EH (cell line): ENCODE results near the gene COL18A1.
A peak's percentile ranks its signal among the peaks of the same experiment; 100 is the strongest.
"Not testable (repeated sequence)": the region's sequence is repeated elsewhere in the genome, so short reads cannot be mapped to it uniquely, and the experiment has no call there.

Experiments used
- DNase-seq: peaks from one replicate; pipeline ENCODE4 v3.0.0-alpha.2; 2015; ENCODE audit warnings: low read depth

Gene COL18A1

DNA sequence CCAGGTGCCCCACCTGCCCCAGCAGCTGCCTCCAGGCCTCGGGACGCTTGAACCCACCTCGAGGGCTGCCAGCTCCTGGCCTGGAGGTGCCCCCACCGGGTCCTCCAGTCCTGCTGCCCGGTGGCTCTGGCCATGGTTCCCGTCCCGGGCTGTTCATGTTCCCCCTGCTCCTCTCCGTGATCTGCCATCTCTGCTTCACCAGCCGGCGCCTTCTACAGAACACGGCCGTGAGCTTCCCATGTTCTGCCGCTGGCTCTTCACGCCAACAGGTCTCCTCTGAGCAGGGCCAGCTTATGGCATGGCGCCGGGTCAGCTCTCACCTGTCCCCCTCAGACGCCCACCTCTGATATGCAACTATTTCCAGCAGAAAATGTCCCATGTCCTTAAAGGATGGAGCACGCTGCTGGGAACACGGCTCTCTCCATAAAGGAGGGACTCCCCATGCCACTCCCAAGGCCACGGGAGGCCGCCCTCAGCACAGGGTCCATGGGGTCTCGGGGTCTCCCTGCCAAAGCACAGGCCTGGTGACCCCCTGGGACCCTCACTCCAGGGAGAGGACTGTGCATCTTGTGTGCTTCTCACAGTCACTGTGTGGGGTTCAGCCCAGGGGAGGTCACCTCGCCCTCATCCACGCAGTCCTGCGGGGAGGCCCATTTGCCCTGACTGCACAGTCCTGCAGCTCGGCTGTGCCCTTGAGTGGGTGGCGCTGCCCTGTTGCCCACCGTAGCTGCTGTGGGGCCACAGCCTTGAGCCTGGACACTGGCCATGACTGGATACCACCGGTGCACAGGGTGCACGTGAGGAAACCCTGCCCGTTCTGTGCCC lies 36.7 kb downstream of the COL18A1 start:
- DNase-seq = no peak

DNA sequence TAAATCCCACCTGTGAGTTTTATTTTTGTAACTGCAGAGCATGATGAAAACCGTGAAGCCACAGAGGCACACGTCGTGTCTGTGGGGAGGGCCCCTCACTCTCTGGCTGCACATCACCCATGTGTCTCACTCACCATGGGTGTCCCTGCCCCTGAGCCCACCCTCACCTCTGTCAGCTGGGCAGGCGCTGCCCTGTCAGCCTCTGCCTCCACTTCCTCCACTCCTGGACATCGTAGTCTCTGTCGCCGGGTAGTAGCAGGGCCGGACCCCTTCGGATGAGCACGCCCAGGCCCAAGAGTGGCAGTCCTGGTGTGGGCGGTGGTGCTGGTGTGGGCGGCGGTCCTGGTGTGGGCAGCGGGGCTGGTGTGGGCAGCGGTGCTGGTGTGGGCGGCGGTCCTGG lies 37.3 kb downstream of the COL18A1 start:
- no peak for DNase-seq

DNA sequence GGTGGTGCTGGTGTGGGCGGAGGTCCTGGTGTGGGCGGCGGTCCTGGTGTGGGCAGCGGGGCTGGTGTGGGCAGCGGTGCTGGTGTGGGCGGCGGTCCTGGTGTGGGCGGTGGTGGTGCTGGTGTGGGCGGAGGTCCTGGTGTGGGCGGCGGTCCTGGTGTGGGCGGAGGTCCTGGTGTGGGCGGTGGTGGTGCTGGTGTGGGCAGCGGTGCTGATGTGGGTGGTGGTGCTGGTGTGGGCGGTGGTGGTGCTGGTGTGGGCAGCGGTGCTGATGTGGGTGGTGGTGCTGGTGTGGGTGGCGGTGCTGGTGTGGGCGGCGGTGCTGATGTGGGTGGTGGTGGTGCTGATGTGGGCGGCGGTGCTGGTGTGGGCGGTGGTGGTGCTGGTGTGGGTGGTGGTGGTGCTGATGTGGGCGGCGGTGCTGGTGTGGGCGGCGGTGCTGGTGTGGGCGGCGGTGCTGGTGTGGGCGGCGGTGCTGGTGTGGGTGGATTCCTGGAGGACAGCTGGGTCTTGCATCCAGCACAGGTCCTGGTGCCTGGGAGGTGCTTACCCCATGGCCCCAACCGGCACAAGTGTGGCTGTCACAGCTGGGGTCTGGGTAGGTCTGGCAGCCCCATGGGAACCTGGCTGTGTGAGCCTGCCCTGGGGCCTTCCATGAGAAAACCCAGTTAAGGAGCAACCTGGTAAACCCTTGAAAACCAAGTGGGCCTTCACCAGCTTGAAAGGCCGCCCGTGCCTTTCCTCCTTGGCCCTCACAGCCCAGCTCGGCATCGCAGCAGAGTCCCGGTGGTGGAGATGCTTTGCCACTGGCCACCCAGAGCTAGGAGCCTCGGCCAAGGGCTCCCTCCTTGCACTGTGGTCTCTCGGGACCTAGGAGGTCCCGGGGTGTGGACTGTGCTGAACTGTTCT lies 38.0 kb downstream of the COL18A1 start:
- DNase-seq = not testable (repeated sequence)

DNA sequence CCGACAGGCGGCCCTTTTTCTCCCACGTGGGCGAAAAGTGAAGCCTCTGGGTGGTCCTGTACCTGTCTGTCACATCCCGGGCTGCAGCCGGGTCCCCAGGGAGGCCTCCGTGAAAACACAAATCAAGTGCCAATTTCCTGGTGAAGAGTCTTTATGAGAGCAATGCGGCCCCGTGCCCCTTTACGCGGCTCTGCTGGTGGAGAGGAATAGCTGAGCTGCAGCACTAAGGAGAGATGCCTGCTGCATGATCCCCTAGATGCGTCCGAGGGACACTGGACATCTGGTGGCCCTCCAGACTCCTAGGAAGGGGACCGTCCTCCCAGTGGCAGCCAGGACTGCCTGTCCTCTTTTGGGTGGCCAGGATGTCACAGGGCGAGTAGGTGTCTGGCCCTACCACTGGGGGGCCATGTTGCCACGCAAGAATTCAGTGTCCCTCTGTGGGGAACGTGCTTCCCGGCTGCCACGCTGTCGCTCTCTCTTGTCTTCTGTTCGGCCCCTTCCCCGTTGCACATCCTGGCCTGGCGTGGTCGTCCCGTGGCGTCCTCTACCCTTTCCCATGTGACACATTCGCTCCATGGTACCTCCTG lies 38.7 kb downstream of the COL18A1 start:
- no peak for DNase-seq

DNA sequence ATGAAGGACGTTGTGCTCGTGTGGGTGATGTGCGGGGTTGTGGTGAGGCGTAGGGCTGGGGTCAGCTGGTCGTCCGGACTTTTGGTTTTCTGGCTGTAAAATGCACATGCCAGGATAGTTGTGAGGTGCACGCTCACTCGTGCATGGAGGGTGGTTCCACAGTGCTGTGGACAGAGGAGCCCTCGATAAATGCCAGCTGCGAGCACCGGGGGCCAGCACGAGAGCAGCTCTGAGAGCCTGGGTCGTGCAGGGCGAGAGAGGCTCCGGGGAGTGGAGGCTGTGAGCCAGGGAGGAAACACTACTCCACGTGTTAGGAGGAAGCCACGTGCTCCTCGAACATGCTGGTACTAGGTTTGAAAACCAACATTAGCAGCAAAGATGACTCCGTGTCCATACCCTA lies 39.4 kb downstream of the COL18A1 start:
- no peak for DNase-seq

DNA sequence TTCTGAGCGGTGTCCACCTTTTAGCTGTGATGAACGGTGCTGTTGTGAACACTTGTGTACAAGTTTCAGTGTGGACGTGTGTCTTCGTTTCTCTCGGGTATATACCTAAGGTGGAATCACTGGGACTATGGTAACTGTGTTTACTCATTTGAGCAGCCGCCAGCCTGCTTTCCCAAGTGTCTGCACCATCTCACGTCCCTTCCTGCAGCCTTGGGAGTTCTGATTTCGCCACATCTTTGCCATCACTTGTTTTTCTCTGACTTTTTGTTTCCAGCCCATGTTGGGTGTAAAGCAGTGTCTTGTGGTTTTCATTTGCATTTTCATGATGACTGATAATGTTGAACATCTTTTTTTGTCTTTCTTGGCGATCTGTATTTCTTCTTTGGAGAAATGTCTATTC lies 40.4 kb downstream of the COL18A1 start:
- DNase-seq = no peak

DNA sequence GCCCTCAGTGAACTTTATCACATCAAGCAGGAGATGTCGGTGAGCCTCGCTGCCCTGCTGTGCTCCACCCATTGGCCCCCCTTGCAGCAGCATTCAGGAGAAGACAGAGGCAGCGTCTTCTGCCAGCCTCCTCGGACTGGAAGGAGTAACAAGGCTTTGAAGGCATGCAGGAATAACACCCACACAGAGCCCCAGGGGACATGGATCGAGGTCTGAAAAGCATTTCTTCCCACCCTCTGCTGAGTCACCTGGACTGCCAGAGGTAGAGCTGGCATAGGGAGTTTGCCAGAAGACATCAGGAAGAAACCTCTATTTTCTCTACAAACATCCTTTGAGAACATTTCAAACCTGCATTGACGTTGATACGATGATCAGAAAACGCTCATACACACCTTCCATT lies 42.9 kb downstream of the COL18A1 start:
- DNase-seq = peak; percentile 54

DNA sequence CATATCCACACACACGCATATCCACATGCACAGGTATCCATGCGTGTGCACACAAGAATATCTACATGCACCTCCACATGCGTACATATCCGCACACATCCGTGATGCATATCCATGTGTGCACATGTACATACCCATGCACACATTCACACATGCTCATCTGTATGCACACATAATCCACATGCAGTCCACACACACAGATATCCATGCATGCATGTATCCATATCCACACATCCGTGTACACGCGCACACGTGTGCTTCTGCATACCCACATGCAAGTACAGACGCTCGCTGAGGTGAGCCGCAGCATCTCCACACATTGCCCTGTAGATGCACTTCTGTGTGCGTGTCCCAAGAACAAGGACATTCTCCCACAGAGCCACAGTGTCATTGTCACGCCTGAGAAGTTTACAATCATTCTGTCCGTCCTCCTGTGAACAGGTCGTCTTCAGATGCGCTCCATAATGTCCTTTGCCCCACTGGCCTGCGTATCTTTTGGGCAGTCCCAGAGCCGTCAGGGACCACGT lies 43.4 kb downstream of the COL18A1 start:
- DNase-seq = no peak

DNA sequence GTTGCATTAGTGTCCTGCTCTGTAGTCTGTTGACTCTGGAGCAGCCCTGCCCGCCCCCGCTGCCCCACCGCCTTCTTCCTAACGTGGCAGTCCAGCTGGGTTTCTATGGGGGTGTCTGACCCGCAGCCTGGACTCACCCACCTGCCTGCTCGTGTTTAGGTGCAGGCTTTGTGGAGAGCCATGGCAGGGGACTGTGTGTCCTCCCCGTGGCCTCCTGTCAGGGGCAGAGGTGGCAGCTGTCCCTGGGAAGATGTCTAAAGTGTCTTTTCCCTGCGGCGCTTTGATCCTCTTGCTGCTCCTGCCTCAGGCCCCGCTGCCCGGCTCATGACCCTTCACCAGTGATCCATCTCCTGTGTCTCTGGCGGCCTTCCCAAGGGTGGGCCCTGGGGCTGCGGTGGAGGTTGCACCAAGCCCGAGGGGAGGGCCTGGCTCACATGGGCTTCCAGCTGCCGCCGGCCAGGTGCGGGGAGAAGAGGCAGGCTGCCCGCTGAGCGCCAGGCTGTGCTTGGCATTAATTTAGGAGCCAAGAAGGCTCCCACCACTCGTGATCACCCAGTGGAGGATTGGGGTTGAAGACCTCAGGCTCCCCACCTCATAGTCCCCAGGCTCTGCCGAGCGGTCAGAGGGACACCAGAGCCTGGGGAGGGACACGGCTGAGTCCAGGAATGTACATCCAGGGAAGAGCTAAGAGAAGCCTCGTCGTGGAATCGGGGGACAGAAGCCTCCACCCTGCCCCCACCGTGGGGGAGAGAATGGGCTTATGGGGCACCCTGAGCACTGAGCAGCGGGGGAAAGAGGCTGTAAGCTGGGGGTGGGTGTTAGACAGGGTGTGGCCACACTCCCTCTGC lies 44.1 kb downstream of the COL18A1 start:
- no peak for DNase-seq

DNA sequence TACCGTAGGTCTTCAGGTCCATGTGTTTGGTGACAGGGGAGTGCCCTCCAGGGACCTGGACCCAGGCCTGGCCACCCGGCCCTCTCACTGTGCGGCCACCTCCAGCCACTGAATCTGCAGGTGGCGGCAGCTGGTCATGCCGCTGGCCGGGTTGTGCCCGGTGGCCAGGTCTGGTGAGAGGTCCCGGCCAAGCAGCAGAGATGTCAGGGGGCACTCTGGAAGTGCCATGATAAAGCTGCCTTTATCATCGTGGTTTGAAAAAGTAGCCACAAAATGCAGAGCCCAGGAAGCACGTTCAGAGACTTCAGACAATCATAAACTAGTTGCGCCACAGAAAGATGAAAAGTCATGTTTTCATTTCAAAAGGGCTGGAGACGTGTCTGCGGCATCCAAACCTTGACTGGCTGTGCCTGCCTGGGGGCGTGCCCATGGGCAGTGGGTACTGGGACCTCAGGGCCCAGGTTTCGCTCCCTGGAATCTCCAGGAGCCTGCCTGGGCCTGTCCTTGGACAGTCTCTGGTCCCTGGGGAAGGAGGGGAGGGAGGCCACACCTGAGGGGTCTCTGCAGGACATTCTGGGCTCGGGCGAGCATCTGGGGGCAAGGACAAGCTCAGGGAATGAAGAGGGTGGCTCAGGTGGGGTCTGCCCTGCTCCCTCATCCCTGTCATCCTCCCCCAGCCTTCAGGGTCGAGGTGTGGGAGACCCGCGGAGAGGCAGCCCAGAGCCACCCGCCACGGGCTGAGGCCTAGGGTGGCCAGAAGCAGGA lies 44.9 kb downstream of the COL18A1 start:
- DNase-seq = no peak

DNA sequence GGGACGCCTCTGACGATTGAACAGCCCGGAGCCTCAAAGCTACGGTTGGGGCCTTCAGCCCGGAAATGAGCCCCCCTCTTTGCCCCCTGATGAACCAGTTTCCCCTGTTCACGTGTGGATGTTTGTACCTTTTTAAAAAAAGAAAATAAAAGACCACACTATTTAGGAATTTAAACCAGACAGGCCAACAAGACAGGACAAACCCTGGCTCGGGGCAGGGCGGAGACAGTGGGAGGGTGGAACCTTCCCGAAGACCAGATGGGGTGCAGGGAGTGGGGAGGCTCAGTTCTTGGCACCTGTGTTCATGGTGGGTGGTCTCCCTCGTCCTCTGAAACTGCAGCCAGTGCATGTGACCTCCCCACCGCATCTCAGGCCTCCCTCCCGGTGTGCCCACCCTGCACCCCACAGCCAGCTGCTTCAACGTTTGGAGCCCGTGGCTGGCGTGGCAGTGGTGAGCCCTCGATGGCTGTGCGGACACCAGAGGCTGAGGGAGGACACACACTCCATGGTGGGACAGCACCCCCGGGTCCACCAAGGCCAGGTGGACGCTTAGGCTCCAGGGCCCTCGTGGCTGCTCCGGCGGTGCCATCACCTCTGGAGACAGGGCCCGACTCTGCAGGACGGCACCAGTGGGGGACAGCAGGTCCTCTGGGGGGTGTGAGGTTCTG lies 45.6 kb downstream of the COL18A1 start:
- no peak for DNase-seq

DNA sequence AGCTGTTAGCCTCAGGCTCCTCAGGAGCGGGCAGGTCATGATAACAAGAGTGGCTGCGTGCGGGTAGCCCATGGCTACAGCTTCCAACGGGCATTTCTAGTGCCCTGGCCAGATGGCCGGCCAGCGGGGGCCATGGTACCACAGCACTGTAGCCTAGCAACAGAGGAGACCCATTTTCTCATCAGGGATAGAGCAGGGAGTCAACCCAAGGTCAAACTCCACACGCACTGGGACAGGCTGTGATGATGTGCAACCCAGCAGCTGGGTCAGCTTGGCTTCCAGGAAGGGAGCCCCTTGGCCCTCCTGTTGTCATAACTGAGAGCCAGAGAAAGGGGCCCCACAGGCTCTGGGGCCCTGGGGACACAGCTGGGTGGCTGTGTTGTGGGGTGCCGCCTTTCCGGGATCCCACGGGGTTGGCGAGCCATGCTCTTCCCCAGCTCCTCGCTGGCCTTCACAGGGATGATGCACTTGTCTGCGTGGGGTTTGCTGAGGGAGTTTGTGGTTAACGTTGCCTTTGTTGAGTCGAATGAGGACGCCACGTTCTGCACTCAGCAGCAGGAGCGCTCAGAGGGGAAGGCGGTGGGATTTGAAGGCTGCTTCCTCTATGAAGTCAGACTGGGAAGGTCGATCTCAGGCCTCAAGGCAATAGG lies 46.3 kb downstream of the COL18A1 start:
- no peak for DNase-seq

DNA sequence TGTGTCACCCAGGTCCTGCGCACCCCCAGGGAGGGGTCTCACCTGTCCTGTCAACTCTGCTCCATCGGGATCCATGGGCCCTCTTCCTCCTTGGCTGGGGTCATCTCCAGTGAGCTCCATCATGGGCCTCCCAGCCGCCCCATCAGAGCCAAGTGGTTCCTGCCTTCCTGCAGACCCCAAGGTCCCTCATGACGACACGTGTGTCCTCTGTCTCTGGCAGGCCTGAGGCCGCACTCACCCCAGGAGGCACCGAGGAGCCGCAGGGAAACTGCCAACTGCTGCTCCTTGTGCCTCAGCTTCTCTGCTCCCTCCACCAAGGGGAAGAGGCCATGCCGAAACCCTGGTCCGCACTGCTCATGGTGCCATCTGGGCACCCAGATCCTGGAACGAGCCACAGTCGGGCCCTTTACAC lies 46.8 kb downstream of the COL18A1 start:
- DNase-seq = no peak

DNA sequence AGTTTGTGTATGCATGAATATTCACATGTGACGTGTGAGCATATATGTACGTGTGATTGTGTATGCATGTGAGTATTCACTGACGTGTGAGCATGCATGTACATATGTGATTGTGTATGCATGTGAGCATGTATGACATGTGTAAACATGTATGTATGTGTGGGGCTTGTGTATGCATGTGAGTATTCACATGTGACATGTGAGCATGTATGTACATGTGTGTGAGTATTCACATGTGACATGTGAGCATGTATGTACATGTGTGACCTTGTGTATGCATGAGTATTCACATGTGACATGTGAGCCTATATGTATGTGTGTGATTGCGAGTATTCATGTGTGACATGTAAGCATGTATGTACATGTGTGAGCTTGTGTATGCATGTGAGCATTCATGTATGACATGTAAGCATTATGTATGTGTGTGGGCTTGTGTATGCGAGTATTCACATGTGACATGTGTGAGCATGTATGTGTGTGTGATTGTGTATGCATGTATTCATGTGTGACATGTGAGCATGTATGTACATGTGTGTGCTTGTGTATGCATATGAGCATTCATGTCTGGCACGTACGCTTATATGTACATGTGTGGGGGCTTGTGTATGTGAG lies 47.8 kb downstream of the COL18A1 start:
- DNase-seq = no peak

DNA sequence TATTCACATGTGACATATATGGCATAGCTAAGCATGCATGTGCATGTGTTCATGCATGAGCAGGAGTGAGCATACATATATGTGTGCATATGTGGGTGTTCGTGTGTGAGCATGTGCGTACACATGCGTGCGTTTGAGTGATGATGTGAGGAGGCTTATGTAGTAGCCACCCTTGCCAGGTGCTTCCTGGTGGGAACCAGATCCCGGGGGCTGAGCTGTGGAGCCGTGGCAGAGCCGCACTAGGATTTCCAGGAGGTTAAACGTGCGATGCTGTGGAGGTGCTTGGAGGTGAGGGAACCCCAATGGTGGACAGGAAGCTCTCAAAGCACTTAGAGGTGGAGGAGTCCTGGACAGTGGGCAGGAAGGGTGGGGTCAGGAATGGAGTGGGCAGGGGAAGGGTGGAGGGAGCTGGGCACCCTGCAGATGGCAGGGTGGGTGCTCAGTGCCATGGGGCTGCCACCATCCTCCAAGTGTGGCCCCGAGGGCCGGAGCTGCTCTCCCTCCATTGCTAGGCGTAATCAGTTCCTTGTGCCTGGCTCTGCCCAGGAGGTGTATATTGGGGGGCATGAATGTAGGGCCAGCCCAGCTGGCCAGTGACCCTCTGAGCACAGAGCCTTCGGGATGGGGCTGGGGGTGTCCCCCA lies 48.5 kb downstream of the COL18A1 start:
- DNase-seq = no peak

DNA sequence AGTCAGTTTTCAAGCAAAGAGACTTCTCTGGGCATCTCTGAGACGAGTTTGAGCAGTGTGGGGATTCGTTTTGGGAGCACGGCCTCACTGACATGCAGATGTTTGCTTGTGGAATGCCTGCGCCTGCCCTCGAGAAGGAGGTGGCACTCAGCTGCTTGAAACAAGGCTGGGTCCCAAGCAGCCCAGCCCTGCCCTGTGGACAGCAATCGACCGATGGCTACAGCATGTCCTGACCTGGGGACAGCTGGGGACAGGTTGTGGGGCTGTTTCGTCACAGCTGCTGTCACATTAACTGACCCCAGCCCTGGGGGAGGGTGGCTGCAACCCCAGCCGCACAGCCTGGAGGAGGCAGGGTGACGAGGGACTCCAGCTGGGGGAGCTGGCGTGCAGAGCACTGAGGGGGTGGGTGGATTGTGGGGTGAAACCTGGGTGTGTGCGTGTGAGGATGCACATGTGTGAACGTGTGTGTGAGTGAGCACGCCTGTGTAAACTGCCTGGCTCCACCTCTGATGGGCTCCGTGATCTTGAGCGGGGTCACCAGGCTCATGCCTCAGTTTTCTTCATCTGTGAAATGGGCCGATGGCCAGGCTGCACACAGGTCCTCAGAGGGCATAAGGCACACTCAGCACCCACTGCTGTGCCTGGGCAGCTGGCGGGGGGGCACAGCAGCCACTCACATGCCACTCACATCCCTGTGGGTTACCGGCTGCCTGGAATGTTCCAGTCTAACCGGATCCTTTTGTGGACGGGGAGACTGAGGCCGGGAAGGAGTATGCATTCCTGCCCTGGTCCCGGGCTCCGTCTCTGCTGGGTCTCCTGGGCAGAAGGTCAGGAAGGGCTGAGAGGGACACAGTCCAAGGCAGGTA lies 49.3 kb downstream of the COL18A1 start:
- DNase-seq = no peak

DNA sequence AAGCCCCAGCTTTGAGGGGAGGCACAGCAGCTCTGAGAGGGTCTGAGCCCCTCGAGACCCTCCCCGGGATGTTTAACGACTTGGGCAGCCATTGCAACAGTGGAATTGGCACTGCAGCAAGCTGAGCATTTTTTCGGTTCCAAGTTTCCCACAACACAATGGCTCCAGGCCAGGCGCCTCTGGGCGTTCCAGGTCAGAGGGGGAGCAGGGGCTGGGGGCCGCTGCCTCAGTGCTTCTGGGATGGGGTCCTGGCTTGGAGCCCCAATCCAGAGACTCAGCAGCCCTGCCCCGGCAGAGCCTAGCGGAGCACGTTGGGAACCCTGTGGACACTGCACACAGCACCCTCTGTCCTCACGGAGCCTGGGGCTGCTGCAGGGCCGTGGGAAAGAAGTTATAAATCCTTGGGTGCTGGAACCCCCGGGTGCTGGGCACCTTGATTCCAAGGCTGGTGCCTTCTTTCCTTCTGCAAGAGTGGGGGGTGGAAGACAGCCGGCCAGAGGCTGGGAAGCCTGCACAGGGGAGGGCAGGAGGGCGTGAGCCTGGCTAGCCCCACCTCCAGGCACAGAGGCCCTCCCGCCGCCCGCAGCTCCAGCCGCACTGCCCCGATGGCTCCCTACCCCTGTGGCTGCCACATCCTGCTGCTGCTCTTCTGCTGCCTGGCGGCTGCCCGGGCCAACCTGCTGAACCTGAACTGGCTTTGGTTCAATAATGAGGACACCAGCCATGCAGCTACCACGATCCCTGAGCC lies 50.1 kb downstream of the COL18A1 start:
- DNase-seq = peak; percentile 60
